Raji (cell line): ENCODE measurements around the gene DAP.

ENCODE experiments used
- POLR2A ChIP-seq: IDR thresholded peaks from 2 replicates; pipeline ENCODE4 v1.6.1; 2011; ENCODE audit warnings: low read depth, low read length, control low read depth; ENCODE audit not compliant: insufficient read depth

DAP gene

DNA sequence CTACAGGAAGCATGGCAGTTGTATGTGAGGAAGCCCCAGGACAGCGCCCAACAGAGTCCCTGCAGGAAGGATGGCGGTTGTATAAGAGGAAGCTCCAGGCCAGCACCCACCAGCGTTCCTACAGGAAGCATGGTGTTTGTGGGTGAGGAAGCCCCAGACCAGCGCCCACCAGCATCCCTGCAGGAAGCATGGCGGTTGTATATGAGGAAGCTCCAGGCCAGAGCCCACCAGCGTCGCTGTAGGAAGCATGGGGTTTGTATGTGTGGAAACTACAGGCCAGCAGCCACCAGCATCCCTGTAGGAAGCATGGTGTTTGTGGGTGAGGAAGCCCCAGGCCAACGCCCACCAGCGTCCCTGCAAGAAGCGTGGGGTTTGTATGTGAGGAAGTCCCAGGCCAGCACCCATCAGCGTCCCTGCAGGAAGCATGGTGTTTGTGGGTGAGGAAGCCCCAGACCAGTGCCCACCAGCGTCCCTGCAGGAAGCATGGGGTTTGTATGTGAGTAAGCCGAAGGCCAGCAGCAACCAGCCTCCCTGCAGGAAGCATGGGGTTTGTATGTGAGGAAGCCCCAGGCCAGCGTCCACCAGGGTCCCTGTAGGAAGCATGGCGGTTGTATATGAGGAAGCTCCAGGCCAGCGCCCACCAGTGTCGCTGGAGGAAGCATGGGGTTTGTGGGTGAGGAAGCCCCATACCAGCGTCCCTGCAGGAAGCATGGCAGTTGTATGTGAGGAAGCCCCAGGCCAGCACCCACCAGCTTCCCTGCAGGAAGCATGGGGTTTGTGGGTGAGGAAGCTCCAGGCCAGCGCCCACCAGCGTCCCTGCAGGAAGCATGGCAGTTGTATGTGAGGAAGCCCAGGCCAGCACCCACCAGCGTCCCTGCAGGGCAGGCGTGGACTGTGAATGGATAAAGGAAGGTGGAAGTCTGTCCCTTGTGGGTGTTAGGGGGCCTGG, 79.0 kb downstream of the DAP start:
- no peak for TF ChIP-seq POLR2A

GRCh38 chr5:10680876-10681481, 80.1 kb downstream of the DAP start:
- TF ChIP-seq POLR2A = no peak

DNA sequence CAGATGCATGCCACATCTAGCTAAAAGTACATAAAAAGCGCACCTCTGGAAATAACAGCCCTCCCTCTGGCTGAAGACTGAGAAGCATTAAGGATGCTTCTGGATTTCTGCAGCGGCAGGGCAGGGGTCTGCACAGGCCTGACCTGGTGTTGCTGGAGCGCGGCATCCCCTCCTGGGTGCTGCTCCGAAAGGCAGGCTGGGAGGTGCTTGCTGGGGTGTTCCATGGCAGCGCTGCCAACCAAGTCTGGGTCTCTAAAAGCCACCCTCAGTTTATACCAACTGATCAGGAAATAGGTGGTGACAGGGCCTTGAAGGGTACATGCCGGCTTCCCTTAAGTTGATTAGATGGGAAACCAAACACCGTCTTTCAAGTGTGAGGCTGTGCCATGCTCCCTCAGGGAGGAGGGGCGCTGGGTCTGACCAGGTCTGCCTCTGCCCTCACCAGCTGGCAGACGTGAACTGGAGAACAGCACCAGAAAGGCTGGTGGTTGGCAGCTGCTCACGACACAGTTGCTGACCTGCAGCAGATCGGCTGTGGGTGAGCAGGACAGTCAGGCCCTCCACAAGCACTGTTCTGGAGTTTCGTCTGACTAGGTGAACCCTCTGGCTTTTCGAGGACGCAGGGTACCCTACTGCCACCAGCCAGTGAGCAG, 81.6 kb downstream of the DAP start:
- no peak for TF ChIP-seq POLR2A

DNA sequence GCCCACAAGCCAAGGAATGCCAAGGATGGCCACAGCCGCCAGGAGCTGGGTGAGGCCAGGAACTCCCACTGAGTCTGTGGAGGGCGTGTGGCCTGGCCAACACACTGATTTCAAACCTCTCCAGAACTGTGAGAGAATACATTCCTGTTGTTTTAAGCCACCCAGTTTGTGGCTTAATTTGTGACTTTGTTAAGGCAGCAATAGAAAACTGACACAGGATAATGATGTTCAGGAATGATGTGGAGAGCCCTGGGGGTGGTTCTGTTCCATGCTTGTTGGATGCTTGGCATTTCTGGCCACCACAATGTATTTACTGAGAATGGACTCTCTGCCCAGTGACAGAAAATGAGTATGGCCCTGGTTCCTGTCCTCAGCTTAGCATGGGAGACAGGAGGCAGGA, 82.8 kb downstream of the DAP start:
- no peak for TF ChIP-seq POLR2A

DNA sequence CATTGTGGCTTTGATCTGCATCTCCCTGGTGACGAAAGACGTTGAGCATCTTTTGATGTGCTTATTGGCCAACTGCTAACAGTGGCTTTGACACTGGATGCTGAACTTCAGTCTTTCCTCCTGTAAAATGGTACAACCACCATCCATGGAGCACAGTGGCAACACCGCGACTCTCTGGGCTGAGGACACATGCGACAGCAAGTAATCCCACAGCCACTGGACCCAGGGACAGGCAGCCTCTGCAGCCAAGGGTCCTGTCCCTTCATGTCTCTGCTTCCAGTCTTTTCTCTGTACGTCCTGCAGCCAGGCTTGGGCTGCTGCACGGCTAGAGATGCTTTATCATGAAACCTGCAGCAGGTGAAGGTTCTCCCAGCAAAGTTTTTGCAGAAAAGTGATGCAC, 83.5 kb downstream of the DAP start:
- no peak for TF ChIP-seq POLR2A

- TF ChIP-seq POLR2A = no peak
Measured at GRCh38 chr5:10676946-10677345, 84.1 kb downstream of the DAP start.

DNA sequence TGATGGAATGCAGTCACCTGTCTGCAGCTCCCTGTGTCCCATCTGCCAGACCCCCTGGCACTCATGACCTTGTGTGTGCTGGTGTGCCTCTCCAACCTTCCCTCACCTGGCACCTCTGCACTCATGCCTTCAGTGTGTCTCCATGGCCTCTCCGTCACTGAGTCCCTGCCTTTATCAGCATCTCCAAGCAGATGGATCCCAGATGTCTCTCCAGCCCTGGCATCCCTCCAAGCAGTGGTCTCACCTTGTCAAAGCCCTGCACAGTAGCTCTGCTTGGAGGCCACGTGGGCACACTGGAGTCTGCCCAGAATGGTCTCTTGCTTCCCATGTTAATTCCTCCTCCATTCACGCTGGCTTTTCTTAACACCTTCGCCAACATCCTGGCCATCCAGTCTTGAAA, 84.8 kb downstream of the DAP start:
- no peak for TF ChIP-seq POLR2A

DNA sequence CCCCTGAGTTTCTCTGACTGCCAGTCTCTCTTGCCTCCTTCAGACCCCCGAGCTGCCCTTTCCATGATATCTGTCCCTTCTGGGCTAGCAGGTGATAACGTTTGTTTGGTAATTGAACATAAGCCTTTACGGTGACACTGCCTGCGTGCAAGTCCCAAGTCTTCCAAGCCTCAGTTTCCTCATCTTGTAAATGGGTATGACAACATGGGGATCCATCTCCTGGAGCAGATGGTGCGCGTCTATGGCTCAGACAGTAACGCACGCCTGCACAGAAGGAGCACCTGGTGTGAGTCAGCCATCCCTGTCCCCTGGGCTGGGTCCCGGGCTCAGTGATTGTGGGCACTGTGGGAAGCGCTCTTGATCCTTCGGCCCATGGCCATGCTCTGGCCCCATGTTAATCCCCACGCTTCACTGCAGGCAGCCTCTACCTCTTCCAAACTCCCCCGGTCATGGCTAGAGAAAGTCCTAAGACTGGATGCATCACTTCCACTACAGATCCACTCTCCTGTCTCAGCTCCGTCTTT, 85.8 kb downstream of the DAP start:
- no peak for TF ChIP-seq POLR2A

GRCh38 chr5:10674582-10674981, 86.5 kb downstream of the DAP start:
- TF ChIP-seq POLR2A = no peak

DNA sequence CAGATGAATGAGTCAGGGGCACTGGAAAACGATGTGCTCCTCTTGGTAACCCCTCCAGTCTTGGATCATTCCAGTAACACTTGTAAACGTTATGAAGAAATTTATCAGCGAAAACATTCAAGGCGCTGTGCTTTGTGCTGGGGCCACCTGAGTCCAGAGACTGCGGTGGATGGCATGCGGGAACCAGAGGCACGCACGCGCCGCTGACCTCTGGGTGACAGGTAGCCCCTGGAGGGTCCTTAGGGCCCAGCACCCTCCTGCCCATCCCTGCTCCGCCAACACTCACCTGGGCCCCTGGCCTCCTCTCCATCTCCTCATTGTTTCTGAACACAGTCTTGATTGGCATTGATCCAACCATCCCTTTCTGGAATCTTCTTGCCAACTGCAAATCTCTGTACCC, 86.9 kb downstream of the DAP start:
- TF ChIP-seq POLR2A = no peak

DNA sequence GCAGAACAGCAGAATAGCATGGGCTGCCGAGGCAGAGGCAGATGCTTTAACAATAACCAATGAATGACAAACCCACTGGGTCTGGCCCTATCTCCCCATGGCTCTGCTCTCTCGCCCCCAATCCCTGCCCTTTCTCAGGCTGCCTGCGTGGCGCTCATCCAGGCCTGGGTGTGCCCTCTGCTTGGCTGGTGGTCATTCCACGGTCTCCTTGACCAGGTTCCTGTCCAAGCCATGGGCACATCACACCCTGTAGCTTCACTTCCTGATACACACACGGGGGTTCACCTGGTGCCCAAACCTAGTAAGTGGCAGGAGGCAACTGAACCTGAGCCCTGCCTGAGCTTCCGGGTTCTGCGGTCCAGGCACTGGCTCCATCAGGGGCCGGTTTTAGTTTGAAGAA, 87.6 kb downstream of the DAP start:
- TF ChIP-seq POLR2A = no peak

DNA sequence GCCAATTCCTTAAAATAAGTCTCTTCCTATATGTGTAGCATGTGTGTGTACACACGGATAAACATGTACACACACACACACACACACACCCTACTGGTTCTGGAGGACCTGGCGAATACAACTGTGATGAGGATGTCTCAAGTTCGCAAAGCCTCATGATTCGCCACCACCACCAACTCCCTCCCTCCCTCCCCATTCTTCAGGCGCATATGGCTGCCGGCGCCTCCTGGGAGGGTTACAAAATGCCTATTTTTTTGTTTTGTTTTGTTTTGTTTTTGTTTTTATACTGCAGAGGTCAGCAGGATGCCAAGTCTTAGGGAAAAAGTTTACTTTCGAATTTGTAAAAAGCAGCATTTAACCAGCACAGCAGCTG, 88.0 kb downstream of the DAP start:
- TF ChIP-seq POLR2A = no peak

DNA sequence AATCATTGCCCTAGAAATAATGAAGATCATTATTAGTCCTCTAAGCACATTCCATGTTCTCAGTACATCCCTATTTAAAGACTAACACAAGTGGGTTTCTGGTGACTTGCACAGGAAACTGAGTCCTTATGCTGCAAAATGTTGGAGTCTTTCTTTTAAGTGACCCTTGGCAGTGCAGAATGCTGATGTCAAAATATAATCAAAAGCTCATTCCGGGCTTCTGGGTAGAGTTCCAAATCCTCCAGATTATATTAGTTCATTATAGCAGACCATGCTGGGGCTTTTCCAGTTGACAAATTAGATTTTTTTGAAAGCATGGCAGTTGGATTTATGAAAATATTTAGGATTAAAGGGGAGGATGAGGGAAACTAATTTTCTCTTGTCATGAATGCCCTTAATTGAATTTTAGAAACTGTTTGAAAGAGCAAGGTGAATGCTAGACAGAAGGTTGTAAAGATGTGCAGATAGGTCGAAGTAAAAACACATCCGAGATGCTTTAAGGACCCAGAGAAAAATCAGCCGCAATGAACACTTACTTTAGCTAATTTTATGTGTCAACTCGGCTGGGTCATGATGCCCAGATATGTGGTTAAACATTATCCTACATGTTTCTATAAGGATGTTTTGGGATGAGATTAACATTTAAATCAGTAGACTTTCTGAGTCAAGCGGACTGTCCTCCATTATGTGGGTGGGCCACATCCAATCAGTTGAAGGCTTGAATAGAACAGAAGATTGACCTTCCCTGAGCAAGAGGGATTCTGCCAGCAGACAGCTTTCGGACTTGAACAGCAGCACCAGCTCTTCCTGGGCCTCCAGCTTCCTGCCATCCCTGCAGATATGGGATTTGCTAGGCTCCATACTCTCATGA, 88.7 kb downstream of the DAP start:
- TF ChIP-seq POLR2A = no peak

GRCh38 chr5:10671041-10672008, 89.7 kb downstream of the DAP start:
- no peak for TF ChIP-seq POLR2A
